ENCODE results near the gene ITK. TPM values are rescaled to one million over a fixed set of nuclear protein-coding genes. Genes with fewer than 3 reads are reported as not detected.

The ITK gene
- polyA plus RNA-seq (2012; ENCODE audit: low read depth, missing spikeins), result 1.1 TPM

DNA sequence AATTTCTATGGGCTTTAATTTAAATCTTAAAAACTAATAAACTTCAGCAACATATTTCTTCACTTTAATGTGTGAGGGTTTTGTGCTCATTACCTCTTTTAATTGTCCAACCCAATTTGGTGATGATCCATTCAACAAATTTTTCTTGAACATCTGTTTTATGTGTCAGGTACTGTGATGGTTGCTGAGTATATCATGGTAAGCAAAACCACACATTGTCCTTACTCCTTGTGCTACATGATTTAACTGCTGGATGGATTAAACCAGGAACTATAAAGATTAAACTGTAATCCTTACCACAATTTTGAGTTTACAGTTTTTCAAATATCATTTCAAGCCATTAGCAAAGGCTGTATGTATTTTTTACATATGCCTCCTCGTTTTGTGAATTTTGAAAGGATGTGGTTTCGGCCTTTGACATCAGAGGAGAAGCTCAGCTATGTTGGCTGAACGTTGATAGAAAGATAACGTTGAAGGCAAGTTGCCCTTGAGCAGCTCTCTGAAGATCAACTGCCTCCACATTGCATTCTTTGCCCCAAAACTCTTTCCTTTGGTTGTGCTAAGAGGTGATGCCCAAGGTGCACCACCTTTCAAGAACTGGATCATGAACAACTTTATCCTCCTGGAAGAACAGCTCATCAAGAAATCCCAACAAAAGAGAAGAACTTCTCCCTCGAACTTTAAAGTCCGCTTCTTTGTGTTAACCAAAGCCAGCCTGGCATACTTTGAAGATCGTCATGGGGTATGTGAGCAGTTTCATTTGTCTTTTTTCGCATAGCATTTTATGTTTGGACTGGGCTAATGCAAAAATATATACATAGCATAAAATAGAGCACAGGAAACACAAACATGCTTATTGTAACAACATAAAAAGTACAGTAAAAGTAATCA is at the start of gene ITK:
Gene ITK, plus strand, starts transcription at position 467 of the 891 bp plus-strand sequence. Its CDS starts 138 bp downstream, at position 605.
- TF ChIP-seq SPI1 (IDR thresholded peaks at IDR 0.05; ENCODE audit: low read depth, low read length), result no peak
- no peak for TF ChIP-seq POLR2AphosphoS5 (IDR thresholded peaks at IDR 0.05; ENCODE audit: low read depth, low read length)
- TF ChIP-seq TAF1 (IDR thresholded peaks at IDR 0.05; ENCODE audit: low read depth, low read length), result no peak
- no peak for TF ChIP-seq PAX5 (IDR thresholded peaks at IDR 0.05; ENCODE audit: insufficient read depth, low read length, severe bottlenecking)
- no peak for TF ChIP-seq POLR2A (IDR thresholded peaks at IDR 0.05; ENCODE audit: low read depth, low read length)
- TF ChIP-seq POU2F2 (IDR thresholded peaks at IDR 0.05; ENCODE audit: low read depth, low read length), result no peak
- DNase-seq (ENCODE audit: insufficient read length, low spot score) (no peak), FAIRE-seq (peak; percentile 43)

DNA sequence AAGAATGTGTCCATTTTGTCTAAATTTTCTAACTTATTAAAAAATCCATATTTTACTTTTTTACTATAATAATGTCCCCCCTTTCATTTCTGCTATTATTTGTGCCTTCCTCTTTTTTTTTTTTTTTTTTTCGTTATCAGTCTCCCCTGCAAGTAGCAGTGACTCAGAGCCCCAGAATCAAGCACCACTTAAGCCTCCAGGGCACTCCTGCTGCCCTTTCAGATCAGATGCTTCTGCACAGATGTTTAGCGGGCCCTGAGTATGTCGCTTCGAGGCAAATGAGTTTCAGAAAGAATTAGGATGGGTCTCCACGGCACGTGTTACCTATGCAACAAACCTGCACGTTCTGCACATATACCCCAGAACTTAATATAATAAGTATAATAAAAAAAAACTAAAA is 49.7 kb upstream of the ITK start:
- FAIRE-seq (no peak), DNase-seq (ENCODE audit: insufficient read length, low spot score) (no peak)
- TF ChIP-seq POLR2A (IDR thresholded peaks at IDR 0.05; ENCODE audit: low read depth, low read length) (no peak), SPI1 (IDR thresholded peaks at IDR 0.05; ENCODE audit: low read depth, low read length) (peak; percentile 47; the same call in 1 of the 2 replicates)

DNA sequence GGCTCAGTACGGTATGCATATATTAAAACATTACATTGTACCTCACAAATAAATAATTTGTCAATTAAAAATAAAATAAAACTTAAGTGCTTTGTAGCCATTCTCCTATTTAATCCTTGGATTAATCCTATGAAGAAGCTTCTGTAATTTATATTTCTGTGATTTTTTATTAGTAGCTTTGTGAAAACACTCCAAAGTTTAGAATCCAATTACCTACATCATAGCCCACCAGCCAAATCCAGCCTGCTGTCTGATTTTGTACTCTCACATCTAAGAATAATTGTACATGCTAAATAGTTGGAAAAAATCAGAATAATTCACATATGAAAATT is 48.4 kb upstream of the ITK start:
- TF ChIP-seq POLR2AphosphoS5 (IDR thresholded peaks at IDR 0.05; ENCODE audit: low read depth, low read length), result no peak
- TF ChIP-seq PAX5 (IDR thresholded peaks at IDR 0.05; ENCODE audit: insufficient read depth, low read length, severe bottlenecking), result no peak
- no peak for TF ChIP-seq SPI1 (IDR thresholded peaks at IDR 0.05; ENCODE audit: low read depth, low read length)
- no peak for TF ChIP-seq POLR2A (IDR thresholded peaks at IDR 0.05; ENCODE audit: low read depth, low read length)
- TF ChIP-seq POU2F2 (IDR thresholded peaks at IDR 0.05; ENCODE audit: low read depth, low read length), result no peak
- no peak for TF ChIP-seq TAF1 (IDR thresholded peaks at IDR 0.05; ENCODE audit: low read depth, low read length)

DNA sequence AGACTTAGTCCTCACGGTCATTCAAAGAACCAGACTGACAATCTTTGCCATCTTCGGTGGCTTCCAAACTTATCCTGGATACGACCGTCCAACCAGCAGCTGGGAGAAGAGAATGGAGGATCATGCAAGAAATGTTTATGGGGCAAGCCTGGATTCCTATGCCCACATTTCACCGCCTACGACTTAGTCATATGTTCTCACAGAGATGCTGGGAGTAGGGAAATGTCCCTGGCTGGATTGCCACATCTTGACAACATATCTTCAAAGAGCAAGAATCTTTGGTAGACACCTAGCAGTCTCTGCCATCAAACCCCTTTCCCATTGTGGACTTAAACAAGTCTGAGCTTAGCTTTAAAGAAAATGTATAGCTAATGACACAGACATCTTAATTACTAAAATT is 42.9 kb upstream of the ITK start:
- DNase-seq (ENCODE audit: insufficient read length, low spot score), result no peak
- no peak for TF ChIP-seq POLR2AphosphoS5 (IDR thresholded peaks at IDR 0.05; ENCODE audit: low read depth, low read length)
- TF ChIP-seq PAX5 (IDR thresholded peaks at IDR 0.05; ENCODE audit: insufficient read depth, low read length, severe bottlenecking), result no peak
- TF ChIP-seq POU2F2 (IDR thresholded peaks at IDR 0.05; ENCODE audit: low read depth, low read length), result no peak
- TF ChIP-seq POLR2A (IDR thresholded peaks at IDR 0.05; ENCODE audit: low read depth, low read length), result no peak
- no peak for TF ChIP-seq TAF1 (IDR thresholded peaks at IDR 0.05; ENCODE audit: low read depth, low read length)
- TF ChIP-seq SPI1 (IDR thresholded peaks at IDR 0.05; ENCODE audit: low read depth, low read length), result no peak
- FAIRE-seq, result no peak

More for the DNA sequence above, 48.4 kb upstream of the ITK start:
- FAIRE-seq, result no peak
- no peak for DNase-seq (ENCODE audit: insufficient read length, low spot score)

DNA sequence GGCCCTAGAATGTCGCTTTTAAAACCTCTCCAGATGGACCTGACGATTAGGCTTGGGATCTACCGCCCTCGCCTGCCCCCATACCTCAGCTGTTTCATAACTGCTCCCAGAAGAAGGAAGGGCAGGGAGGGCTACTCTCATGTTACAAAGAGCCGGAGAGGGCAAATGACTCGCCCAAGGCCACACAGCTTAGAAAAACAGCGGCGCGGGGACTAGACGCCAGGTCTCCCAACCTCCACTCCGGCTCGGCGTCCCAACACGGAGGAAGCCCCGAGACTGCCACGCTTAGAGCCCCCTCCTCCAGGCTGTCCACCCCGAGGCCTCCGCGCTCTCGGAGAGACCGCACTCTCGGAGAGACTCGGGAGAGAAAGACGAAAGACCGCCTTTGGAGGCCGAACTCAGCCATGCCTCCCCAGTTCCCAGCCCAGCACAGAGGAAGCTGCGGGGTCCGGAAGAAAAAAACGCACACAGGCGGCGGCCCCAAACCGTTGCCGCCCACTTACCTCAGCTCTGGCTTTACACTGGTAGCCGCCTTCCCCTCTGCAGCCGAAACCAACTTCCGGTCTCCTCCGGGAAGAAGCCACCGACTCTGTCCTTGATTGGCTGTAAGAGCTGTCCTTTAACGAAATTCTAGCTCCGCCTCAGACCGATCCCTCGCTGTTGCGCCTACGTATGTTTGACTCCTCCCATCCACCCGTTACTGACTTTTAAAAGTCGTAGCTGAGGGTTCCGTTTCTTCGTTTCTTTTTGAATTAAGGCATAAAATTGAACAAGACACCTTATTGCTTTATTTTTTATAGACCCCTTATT is 38.1 kb upstream of the ITK start, which contains the start of gene MED7:
Gene MED7, minus strand, starts transcription at position 549 of the 810 bp plus-strand sequence. CDS start 3,434 bp downstream, outside the sequence.
- DNase-seq (ENCODE audit: insufficient read length, low spot score), result peak; percentile 84
- FAIRE-seq, result peak; percentile 96
- TF ChIP-seq POLR2AphosphoS5 (IDR thresholded peaks at IDR 0.05; ENCODE audit: low read depth, low read length), result peak; percentile 94
- TF ChIP-seq POU2F2 (IDR thresholded peaks at IDR 0.05; ENCODE audit: low read depth, low read length), result peak; percentile 60; the same call in 1 of the 2 replicates
- TF ChIP-seq POLR2A (IDR thresholded peaks at IDR 0.05; ENCODE audit: low read depth, low read length), result peak; percentile 92
- TF ChIP-seq PAX5 (IDR thresholded peaks at IDR 0.05; ENCODE audit: insufficient read depth, low read length, severe bottlenecking), result peak; percentile 21
- peak; percentile 91 for TF ChIP-seq TAF1 (IDR thresholded peaks at IDR 0.05; ENCODE audit: low read depth, low read length)
- TF ChIP-seq SPI1 (IDR thresholded peaks at IDR 0.05; ENCODE audit: low read depth, low read length), result peak; percentile 43

DNA sequence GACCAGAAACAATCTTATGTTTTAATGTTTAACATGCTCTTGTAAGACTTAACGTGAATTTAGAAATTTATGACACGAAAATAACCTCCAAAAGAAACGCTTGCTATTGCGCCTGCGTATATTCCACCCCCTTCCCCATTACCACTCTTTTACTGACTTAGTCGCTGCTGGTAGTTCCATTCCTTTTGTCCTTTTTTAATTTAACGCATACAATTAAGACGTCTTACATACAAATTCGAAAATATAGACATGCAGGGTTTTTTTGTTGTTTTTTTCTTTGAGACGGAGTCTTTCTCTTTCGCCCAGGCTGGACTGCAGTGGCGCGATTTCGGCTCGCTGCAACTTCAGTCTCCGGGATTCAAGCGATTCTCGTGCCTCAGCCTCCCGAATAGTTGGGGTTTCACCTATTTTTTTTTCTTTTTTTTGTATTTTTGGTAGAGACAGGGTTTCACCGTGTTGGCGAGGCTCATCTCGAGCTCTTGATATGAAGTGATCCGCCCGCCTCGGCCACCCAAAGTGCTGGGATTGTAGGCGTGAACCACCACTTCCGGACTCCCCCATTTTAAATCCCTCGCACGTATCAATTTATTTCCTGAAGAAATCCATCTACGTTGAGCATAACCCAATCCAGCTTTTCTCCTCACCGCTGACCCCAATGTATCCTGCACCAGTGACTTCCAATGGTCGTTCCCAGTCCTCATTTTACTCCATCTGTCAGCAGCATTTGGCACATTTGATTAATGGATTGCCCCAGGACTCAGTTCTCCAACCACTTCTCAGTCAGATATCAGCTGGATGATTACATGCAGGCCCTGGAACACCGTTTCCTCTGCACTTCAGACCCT is 37.3 kb upstream of the ITK start:
- no peak for DNase-seq (ENCODE audit: insufficient read length, low spot score)
- TF ChIP-seq POLR2AphosphoS5 (IDR thresholded peaks at IDR 0.05; ENCODE audit: low read depth, low read length), result no peak
- TF ChIP-seq POLR2A (IDR thresholded peaks at IDR 0.05; ENCODE audit: low read depth, low read length), result no peak
- no peak for TF ChIP-seq POU2F2 (IDR thresholded peaks at IDR 0.05; ENCODE audit: low read depth, low read length)
- TF ChIP-seq TAF1 (IDR thresholded peaks at IDR 0.05; ENCODE audit: low read depth, low read length), result no peak
- no peak for TF ChIP-seq SPI1 (IDR thresholded peaks at IDR 0.05; ENCODE audit: low read depth, low read length)
- no peak for TF ChIP-seq PAX5 (IDR thresholded peaks at IDR 0.05; ENCODE audit: insufficient read depth, low read length, severe bottlenecking)
- peak; percentile 50 for FAIRE-seq

DNA sequence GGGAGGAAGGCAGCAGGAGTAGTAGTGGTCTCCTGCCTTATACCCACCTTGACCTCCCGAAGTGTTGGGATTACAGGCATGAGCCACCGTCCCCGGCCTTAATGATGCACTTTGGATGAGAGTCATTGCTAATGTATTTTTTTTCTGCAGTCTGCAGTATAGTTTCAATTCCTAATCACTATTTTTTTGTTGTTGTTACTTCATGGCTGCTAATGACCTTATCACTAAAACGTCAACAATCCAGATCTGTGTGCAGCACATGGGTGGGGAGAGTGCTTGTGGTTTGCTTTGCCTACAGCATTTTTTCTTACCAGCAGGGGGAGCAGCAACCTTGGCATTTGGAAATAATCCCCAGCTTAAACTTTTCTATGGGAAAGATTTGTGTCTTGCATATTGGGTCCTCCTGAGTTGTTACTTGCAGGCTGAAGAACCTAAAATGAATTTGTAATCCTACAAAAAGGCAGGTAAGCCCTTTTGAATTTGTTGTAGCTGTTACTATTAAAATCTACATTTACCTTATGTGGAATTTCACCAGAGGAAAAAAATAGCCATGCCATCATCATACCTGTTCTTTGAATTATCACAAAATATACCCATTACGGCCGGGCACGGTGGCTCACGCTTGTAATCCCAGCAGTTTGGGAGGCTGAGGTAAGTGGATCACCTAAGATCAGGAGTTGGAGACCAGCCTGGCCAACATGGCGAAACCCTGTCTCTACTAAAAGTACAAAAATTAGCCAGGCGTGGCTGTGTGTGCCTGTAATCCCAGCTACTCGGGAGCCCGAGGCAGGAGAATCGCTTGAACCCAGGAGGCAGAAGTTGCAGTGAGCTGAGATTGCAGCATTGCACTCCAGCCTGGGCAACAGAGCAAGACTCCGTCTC is 31.7 kb upstream of the ITK start:
- peak; percentile 40 for DNase-seq (ENCODE audit: insufficient read length, low spot score)
- FAIRE-seq, result peak; percentile 90
- TF ChIP-seq TAF1 (IDR thresholded peaks at IDR 0.05; ENCODE audit: low read depth, low read length) (no peak), PAX5 (IDR thresholded peaks at IDR 0.05; ENCODE audit: insufficient read depth, low read length, severe bottlenecking) (no peak), POU2F2 (IDR thresholded peaks at IDR 0.05; ENCODE audit: low read depth, low read length) (no peak), SPI1 (IDR thresholded peaks at IDR 0.05; ENCODE audit: low read depth, low read length) (no peak), POLR2A (IDR thresholded peaks at IDR 0.05; ENCODE audit: low read depth, low read length) (no peak), POLR2AphosphoS5 (IDR thresholded peaks at IDR 0.05; ENCODE audit: low read depth, low read length) (no peak)

DNA sequence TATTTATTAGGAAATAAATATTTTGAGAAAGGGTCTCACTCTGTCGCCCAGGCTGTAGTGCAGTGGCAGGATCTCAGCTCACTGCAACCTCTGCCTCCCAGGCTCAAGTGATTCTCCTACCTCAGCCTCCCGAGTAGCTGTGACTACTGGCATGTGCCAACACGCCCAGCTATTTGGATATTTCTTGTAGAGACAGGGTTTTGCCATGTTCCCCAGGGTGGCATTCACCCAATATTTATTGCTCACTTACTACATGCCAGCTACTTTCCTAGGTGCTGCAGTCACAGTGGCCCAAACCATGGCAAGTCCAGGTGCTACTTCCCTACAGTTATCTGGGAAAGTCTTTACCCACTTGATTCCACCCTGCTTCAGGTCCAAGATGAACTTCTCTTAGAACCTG is 29.6 kb upstream of the ITK start:
- FAIRE-seq (no peak), DNase-seq (ENCODE audit: insufficient read length, low spot score) (no peak)
- TF ChIP-seq POLR2A (IDR thresholded peaks at IDR 0.05; ENCODE audit: low read depth, low read length), result no peak
